HG03135 (cell line): Measurements from ENCODE around the gene SGCA.
A peak's percentile ranks its signal among the peaks of the same experiment; 100 is the strongest.

Source experiments
- ATAC-seq: cut with Tn5 transposase; IDR thresholded peaks from one replicate; pipeline ENCODE4 v1.9.1; 2021; ENCODE audit warnings: mild to moderate bottlenecking, moderate library complexity; ENCODE audit not compliant: unreplicated experiment

SGCA gene

GRCh38 chr17:50134206-50135110 lies 31.3 kb upstream of the SGCA start:
- no peak for ATAC-seq

- ATAC-seq: no peak
These were observed 30.3 kb upstream of the SGCA start for GRCh38 chr17:50135316-50136095.

- ATAC-seq: no peak
These were observed 29.6 kb upstream of the SGCA start for GRCh38 chr17:50136096-50136687.

GRCh38 chr17:50137042-50137441 lies 28.8 kb upstream of the SGCA start:
- ATAC-seq: no peak

GRCh38 chr17:50139185-50139783 lies 26.5 kb upstream of the SGCA start:
- ATAC-seq: no peak

- peak; percentile 47 for ATAC-seq
These were observed 25.6 kb upstream of the SGCA start for GRCh38 chr17:50139950-50140885.

GRCh38 chr17:50141026-50141744 lies 24.6 kb upstream of the SGCA start:
- ATAC-seq: no peak

- ATAC-seq: no peak
These were observed 24.1 kb upstream of the SGCA start for GRCh38 chr17:50141745-50142110.

GRCh38 chr17:50143461-50144176 lies 22.2 kb upstream of the SGCA start:
- ATAC-seq: no peak

GRCh38 chr17:50144355-50144754 lies 21.4 kb upstream of the SGCA start:
- ATAC-seq: no peak

GRCh38 chr17:50144845-50145531 lies 20.8 kb upstream of the SGCA start:
- no peak for ATAC-seq

GRCh38 chr17:50145532-50146229 lies 20.1 kb upstream of the SGCA start:
- ATAC-seq: no peak

- ATAC-seq: no peak
These were observed 19.4 kb upstream of the SGCA start for GRCh38 chr17:50146230-50146926.

- ATAC-seq: no peak
These were observed 18.7 kb upstream of the SGCA start for GRCh38 chr17:50146927-50147665.

GRCh38 chr17:50147841-50148225 lies 18.0 kb upstream of the SGCA start:
- ATAC-seq: no peak
